ENCODE results near the gene HCN3. TPM values are rescaled to one million over a fixed set of nuclear protein-coding genes. Genes with fewer than 3 reads are reported as not detected.
"Not testable (repeated sequence)": the region's sequence is repeated elsewhere in the genome, so short reads cannot be mapped to it uniquely, and the experiment has no call there.

HCN3 gene
- total RNA-seq, 1 experiment from 2014 or later = 19.6 TPM

DNA sequence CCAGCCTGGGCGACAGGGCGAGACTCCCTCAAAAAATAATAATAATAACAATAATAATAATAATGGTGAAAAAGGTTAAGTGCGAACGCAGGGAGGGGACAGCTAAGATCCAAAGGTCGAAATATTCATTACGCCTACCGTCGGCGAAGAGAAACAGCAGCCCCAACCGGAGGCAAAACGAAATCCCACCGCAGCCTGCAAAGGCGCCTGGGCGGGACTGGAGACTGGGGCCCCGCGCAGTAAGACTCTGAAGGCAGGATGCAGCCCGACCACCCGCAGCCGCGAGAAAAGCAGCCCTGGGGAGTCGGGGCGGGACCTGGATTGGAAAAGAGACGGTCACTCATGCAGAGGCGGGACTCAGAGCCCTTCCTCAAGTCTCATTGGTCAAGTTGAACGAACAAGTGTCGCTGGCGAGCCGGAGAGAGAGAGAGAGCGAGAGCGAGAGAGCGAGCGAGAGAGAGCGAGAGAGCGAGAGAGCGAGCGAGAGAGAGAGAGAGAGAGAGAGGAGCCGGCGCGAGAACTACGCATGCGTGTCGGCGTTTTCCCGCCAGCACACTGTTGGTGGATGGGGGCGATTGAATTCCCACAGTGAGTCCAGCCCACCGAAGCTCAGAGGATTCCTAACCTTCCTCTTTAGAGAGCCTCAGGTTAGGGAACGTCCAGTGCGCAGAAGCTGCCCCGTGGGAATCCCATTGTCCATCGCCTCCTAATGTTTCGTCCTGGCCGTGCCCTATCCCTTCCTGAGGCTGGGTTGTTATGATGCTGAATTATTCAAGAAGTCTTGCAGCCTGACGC lies 32.7 kb upstream of the HCN3 start:
- Mint-ChIP-seq H3K4me1 (ENCODE audit: low read depth, unreplicated experiment) (peaks cover 20% of the 10 kb centered on the region), H3K27me3 (ENCODE audit: unreplicated experiment) (no peaks in the 10 kb centered on the region), H3K36me3 (ENCODE audit: insufficient read depth, unreplicated experiment) (peaks cover 28% of the 10 kb centered on the region), H3K9me3 (ENCODE audit: low read depth, unreplicated experiment) (no peaks in the 10 kb centered on the region), H3K27ac (ENCODE audit: unreplicated experiment) (peak overlapping the region; percentile 89), H3K4me3 (ENCODE audit: low read depth, unreplicated experiment) (peak overlapping the region; percentile 69)
- intact Hi-C loops (cut with micrococcal nuclease; ENCODE audit: unreplicated experiment) = no loop called here
- DNase-seq = peak; percentile 96
- TF ChIP-seq, protein P1, sequence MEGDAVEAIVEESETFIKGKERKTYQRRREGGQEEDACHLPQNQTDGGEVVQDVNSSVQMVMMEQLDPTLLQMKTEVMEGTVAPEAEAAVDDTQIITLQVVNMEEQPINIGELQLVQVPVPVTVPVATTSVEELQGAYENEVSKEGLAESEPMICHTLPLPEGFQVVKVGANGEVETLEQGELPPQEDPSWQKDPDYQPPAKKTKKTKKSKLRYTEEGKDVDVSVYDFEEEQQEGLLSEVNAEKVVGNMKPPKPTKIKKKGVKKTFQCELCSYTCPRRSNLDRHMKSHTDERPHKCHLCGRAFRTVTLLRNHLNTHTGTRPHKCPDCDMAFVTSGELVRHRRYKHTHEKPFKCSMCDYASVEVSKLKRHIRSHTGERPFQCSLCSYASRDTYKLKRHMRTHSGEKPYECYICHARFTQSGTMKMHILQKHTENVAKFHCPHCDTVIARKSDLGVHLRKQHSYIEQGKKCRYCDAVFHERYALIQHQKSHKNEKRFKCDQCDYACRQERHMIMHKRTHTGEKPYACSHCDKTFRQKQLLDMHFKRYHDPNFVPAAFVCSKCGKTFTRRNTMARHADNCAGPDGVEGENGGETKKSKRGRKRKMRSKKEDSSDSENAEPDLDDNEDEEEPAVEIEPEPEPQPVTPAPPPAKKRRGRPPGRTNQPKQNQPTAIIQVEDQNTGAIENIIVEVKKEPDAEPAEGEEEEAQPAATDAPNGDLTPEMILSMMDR (IDR thresholded peaks at IDR 0.05; ENCODE audit: unreplicated experiment) = no peak
- BruUV-seq (replicated peaks) = no TSS peak
- CTCF ChIA-PET = interaction anchor here (1.0 to 1.5 kb wide), 3 partner anchors 20 to 71 kb away, joined by 4 to 5 read pairs (median 4); partner anchors contain the start of gene KRTCAP2

DNA sequence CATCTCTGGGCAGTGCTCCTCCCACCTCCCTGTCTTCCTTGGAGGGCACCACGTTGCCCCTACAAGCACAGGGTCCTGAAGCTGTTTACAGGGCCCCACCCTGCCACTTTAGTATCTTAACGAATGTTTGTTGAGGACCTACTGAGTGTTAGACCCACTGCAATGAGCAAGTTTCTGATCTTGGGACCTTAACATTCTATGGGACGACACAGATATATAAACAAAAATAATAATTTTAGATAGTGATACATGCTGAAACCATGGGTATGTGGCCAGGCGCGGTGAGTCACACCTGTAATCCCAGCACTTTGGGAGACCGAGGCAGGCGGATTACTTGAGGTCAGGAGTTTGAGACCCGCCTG lies 32.1 kb upstream of the HCN3 start:
- H3K4me1 Mint-ChIP-seq (ENCODE audit: low read depth, unreplicated experiment) = peaks cover 20% of the 10 kb centered on the region
- BruUV-seq (replicated peaks) = no TSS peak

DNA sequence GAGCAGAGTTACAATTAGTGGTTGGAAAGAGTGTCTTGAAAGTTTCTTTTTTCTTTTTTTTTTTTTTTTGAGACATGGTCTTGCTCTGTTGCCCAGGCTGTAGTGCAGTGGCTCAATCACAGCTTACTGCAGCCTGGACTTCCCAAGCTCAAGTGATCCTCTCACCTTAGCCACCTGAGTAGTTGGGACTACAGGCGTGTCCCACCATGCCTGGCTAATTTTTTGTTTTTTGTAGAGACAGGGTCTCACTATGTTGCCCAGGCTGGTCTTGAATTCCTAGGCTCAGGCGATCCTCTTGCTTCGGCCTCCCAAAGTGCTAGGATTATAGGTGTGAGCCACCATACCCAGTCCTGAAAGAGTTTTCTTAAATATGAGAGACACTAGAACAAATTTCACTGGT lies 30.5 kb upstream of the HCN3 start:
- H3K9me3 Mint-ChIP-seq (ENCODE audit: low read depth, unreplicated experiment); DNase-seq; BruUV-seq (replicated peaks); H3K27ac Mint-ChIP-seq (ENCODE audit: unreplicated experiment); H3K27me3 Mint-ChIP-seq (ENCODE audit: unreplicated experiment); H3K4me3 Mint-ChIP-seq (ENCODE audit: low read depth, unreplicated experiment); intact Hi-C loops (cut with micrococcal nuclease; ENCODE audit: unreplicated experiment); H3K4me1 Mint-ChIP-seq (ENCODE audit: low read depth, unreplicated experiment): not testable (repeated sequence)
- CTCF ChIA-PET = interaction anchor here (0.6 kb wide), 1 partner anchor 412 kb away, joined by 3 read pairs; no protein-coding TSS in a partner anchor
- H3K36me3 Mint-ChIP-seq (ENCODE audit: insufficient read depth, unreplicated experiment) = peaks cover 16% of the 10 kb centered on the region

More for the DNA sequence above, 32.1 kb upstream of the HCN3 start:
- TF ChIP-seq, protein P1 (IDR thresholded peaks at IDR 0.05; ENCODE audit: unreplicated experiment) = no peak
- intact Hi-C loops (cut with micrococcal nuclease; ENCODE audit: unreplicated experiment) = no loop called here
- H3K9me3 Mint-ChIP-seq (ENCODE audit: low read depth, unreplicated experiment) = no peaks in the 10 kb centered on the region
- CTCF ChIA-PET = interaction anchor here (1.3 kb wide), 1 partner anchor 72 kb away, joined by 4 read pairs; the partner anchor contains the start of gene KRTCAP2
- H3K4me3 Mint-ChIP-seq (ENCODE audit: low read depth, unreplicated experiment) = peak overlapping the region; percentile 69
- H3K36me3 Mint-ChIP-seq (ENCODE audit: insufficient read depth, unreplicated experiment) = peaks cover 25% of the 10 kb centered on the region
- no peaks in the 10 kb centered on the region for H3K27me3 Mint-ChIP-seq (ENCODE audit: unreplicated experiment)
- DNase-seq = no peak
- no peak overlapping the region for H3K27ac Mint-ChIP-seq (ENCODE audit: unreplicated experiment)

DNA sequence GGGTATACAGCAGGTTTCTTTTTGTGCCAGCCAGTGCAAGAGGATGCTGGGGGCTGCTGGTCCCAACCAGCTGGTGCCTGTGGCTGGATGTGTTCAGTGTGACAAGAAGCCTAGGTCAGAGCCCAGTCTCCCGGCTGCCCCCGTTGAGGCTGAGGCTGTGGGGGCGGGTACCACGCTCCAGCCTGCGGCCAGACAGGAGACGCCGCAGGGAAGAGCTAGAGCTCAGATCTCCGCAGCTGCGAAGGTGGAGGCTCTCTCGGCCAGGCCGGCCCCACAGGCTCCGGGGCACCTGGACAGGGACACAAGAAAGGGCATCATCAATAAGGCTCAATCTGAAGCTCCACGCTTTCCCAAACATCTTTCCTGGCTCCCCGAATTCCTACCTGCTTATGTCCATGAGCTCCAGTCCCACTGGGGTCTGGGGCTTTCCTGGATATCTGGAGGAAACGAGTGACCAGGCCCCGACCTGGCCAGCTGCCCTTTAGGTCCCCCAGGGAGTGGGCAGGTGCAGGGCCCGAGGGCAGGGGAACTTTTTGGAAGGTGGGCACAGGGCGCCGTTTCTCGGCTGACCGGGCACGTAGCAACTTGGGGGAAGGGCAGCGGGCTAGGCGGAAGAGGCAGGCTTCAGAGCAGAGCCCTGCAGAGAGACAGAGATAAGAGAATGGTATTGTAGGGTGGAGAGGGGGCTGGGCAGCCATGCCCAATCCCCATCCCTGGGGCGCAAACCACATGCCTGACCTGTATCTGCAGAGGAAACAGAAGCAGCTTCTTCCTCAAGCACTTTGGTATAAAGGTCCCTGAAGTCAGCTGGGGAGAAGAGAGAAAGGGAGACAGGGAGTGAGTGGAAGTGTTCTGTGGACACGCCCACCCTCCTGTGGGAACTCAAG lies 29.4 kb upstream of the HCN3 start:
- TF ChIP-seq, protein P1 (IDR thresholded peaks at IDR 0.05; ENCODE audit: unreplicated experiment) = no peak
- H3K27me3 Mint-ChIP-seq (ENCODE audit: unreplicated experiment) = no peaks in the 10 kb centered on the region
- no TSS peak for BruUV-seq (replicated peaks)
- H3K4me1 Mint-ChIP-seq (ENCODE audit: low read depth, unreplicated experiment) = peaks cover 9% of the 10 kb centered on the region
- CTCF ChIA-PET = interaction anchor here (0.6 kb wide), 1 partner anchor 124 kb away, joined by 3 read pairs; no protein-coding TSS in a partner anchor
- H3K27ac Mint-ChIP-seq (ENCODE audit: unreplicated experiment) = no peak overlapping the region
- H3K9me3 Mint-ChIP-seq (ENCODE audit: low read depth, unreplicated experiment) = no peaks in the 10 kb centered on the region
- no peak for DNase-seq
- intact Hi-C loops (cut with micrococcal nuclease; ENCODE audit: unreplicated experiment) = no loop called here
- H3K36me3 Mint-ChIP-seq (ENCODE audit: insufficient read depth, unreplicated experiment) = peaks cover 16% of the 10 kb centered on the region
- H3K4me3 Mint-ChIP-seq (ENCODE audit: low read depth, unreplicated experiment) = no peak overlapping the region

All from Calu3 (cell line).